CD4-positive, alpha-beta T cell (primary cell): Measurements from ENCODE around the gene FRMD3. TPM values are rescaled to one million over a fixed set of nuclear protein-coding genes. Genes with fewer than 3 reads are reported as not detected.
A peak's percentile ranks its signal among the peaks of the same experiment; 100 is the strongest.

Experiments
- ATAC-seq: fragments of 200-7000 bp; cut with Tn5 transposase; one replicate; pipeline ENCODE4 v1.10.0; 2022; ENCODE audit warnings: mild to moderate bottlenecking; ENCODE audit not compliant: poor library complexity
- CTCF ChIA-PET: fragments of 350-600 bp; sonication (Branson Sonifier 250); formaldehyde crosslinking; loops from one replicate; lab custom pipeline; 2021; ENCODE audit warnings: antibody characterized with exemption, inconsistent platforms; lab: Charles Lee
- POLR2A ChIA-PET: fragments of 350-600 bp; sonication (Branson Sonifier 250); formaldehyde crosslinking; loops from one replicate; lab custom pipeline; 2021; ENCODE audit warnings: antibody characterized with exemption, inconsistent platforms; lab: Charles Lee
- DNase-seq, 14 experiments: peaks; one replicate each; pipeline ENCODE4 v3.0.0-alpha.2; 2013 to 2020; ENCODE audit warnings: mixed read lengths in 2 of 14
- H3K27ac ChIP-seq, 2 donors: one replicate each; pipeline versions ENCODE4 v1.5.1 to v1.7.0; 2013; ENCODE audit warnings: low read length in 2 of 2, low read depth in 1 of 2, mild to moderate bottlenecking in 1 of 2
- H3K27me3 ChIP-seq, 2 experiments: 1 replicate in 1 of 2; 2 replicates in 1 of 2; pipeline versions ENCODE4 v1.6.1 to v1.7.0; 2013; ENCODE audit warnings: low read length in 2 of 2, control low read depth in 1 of 2, mild to moderate bottlenecking in 1 of 2, moderate library complexity in 1 of 2; ENCODE audit not compliant: insufficient read depth in 2 of 2, control insufficient read depth in 1 of 2
- H3K36me3 ChIP-seq: one replicate; pipeline ENCODE4 v1.6.1; 2013; ENCODE audit warnings: low read length, control low read depth; ENCODE audit not compliant: insufficient read depth
- H3K4me1 ChIP-seq: one replicate; pipeline ENCODE4 v1.6.1; 2013; ENCODE audit warnings: low read length, control low read depth; ENCODE audit not compliant: insufficient read depth
- H3K4me3 ChIP-seq: one replicate; pipeline ENCODE4 v1.5.1; 2013; ENCODE audit warnings: mild to moderate bottlenecking, low read length, moderate library complexity
- H3K9me3 ChIP-seq, 2 experiments: 1 replicate in 1 of 2; 2 replicates in 1 of 2; pipeline versions ENCODE4 v1.6.1 to v1.7.0; 2013; ENCODE audit warnings: low read length in 2 of 2, mild to moderate bottlenecking in 2 of 2, control low read depth in 1 of 2, moderate library complexity in 1 of 2; ENCODE audit not compliant: control insufficient read depth in 1 of 2, insufficient read depth in 1 of 2
- H3K27ac Mint-ChIP-seq: one replicate; pipeline ENCODE4 v1.8.0; 2020; ENCODE audit warnings: mixed read lengths
- H3K27me3 Mint-ChIP-seq: one replicate; pipeline ENCODE4 v1.8.0; 2021; ENCODE audit warnings: mixed read lengths
- H3K36me3 Mint-ChIP-seq: one replicate; pipeline ENCODE4 v1.8.0; 2021; ENCODE audit warnings: low read depth, mixed read lengths
- H3K4me1 Mint-ChIP-seq: one replicate; pipeline ENCODE4 v1.8.0; 2021; ENCODE audit warnings: low read depth, mixed read lengths
- H3K4me3 Mint-ChIP-seq: one replicate; pipeline ENCODE4 v1.8.0; 2020; ENCODE audit warnings: mild to moderate bottlenecking, mixed read lengths
- H3K9me3 Mint-ChIP-seq: one replicate; pipeline ENCODE4 v1.8.0; 2020; ENCODE audit warnings: mixed read lengths
- CTCF ChIP-seq: fragments of 200-600 bp; IDR thresholded peaks from one replicate; pipeline ENCODE4 v1.8.0; 2022; ENCODE audit warnings: antibody characterized with exemption, mild to moderate bottlenecking
- intact Hi-C, 2 experiments: fragments of 100-400 bp; cut with DNase I in 1 of 2; cut with micrococcal nuclease in 1 of 2; formaldehyde crosslinking; loops; one replicate each; pipeline versions ENCODE4 v1.15.1 to v1.9.0; 2023 to 2025; cut with DNase I, micrococcal nuclease
- polyA plus RNA-seq, 2 donors: library from polyadenylated mRNA; unstranded; fragments of 120-200 nt; gene quantifications; one replicate each; pipeline ENCODE4 v1.2.1, GENCODE V29; 2013
- total RNA-seq, 174 experiments: library from RNA in 2 of 174; stranded (reverse) in 2 of 174; gene quantifications; one replicate each; pipeline ENCODE4 v1.2.3 and lab custom pipeline; 2021 to 2026

Gene FRMD3
- total RNA-seq (1 to 10 TPM in 1 of 2 experiments, under 1 TPM in 1; 0.53 to 1.0 TPM), total RNA-seq (lab: John Stamatoyannopoulos, UW) (0 to 3.9 (median 1.1) reads per million in 172 experiments)
- polyA plus RNA-seq (2013, experiment 1 of 2), result 0.91 TPM
- 1.7 TPM for polyA plus RNA-seq (2013, experiment 2 of 2)

GRCh38 chr9:83538172-83538889, at the start of gene FRMD3:
Gene FRMD3 (minus strand): TSS chr9:83538401. CDS start chr9:83538231, 170 bp downstream.
- Histone ChIP-seq H3K4me3 (no peak within 1 kb of the TSS), H3K27ac (no peak within 1 kb of the TSS), H3K36me3 (no peaks in the 10 kb centered on the region), H3K4me1 (peaks cover 3% of the 10 kb centered on the region), H3K9me3 (peaks cover 0 to 9% of the 10 kb centered on the region in 2 experiments), H3K27me3 (peaks cover 18 to 26% of the 10 kb centered on the region in 2 experiments)
- peak in 3 of 14 experiments; percentile 1 to 56 (median 54) for DNase-seq
- no peak for TF ChIP-seq CTCF
- H3K4me1 Mint-ChIP-seq, result peaks cover 5% of the 10 kb centered on the region
- H3K4me3 Mint-ChIP-seq, result no peak within 1 kb of the TSS
- no peaks in the 10 kb centered on the region for H3K36me3 Mint-ChIP-seq
- H3K27ac Mint-ChIP-seq, result no peak within 1 kb of the TSS
- H3K9me3 Mint-ChIP-seq, result no peaks in the 10 kb centered on the region
- H3K27me3 Mint-ChIP-seq, result peaks cover 54% of the 10 kb centered on the region
- ChIA-PET CTCF (no interaction called here), POLR2A (no interaction called here)
- no peak for ATAC-seq
- intact Hi-C loops, result no loop called here

GRCh38 chr9:83584995-83585394, 46.8 kb upstream of the FRMD3 start:
- TF ChIP-seq CTCF, result no peak
- DNase-seq, result no peak
- ChIA-PET CTCF (no interaction called here), POLR2A (no interaction called here)
- Histone ChIP-seq H3K27ac (no peak overlapping the region), H3K4me3 (no peak overlapping the region), H3K9me3 (no peaks in the 10 kb centered on the region), H3K27me3 (no peaks in the 10 kb centered on the region), H3K36me3 (no peaks in the 10 kb centered on the region), H3K4me1 (no peaks in the 10 kb centered on the region)
- no peaks in the 10 kb centered on the region for H3K9me3 Mint-ChIP-seq
- no peaks in the 10 kb centered on the region for H3K27me3 Mint-ChIP-seq
- intact Hi-C loops, result loop anchor here in 1 of 2 experiments (5.0 kb wide), 1 partner anchor 327 kb away; no protein-coding TSS in a partner anchor
- no peak overlapping the region for H3K4me3 Mint-ChIP-seq
- peaks cover 10% of the 10 kb centered on the region for H3K36me3 Mint-ChIP-seq
- no peak for ATAC-seq
- no peak overlapping the region for H3K27ac Mint-ChIP-seq
- H3K4me1 Mint-ChIP-seq, result no peaks in the 10 kb centered on the region

GRCh38 chr9:83583151-83584014, 45.2 kb upstream of the FRMD3 start:
- H3K27me3 ChIP-seq, result no peaks in the 10 kb centered on the region
- peak; percentile 59 for ATAC-seq
- H3K27me3 Mint-ChIP-seq, result no peaks in the 10 kb centered on the region
- H3K4me1 Mint-ChIP-seq, result no peaks in the 10 kb centered on the region
- TF ChIP-seq CTCF, result peak; percentile 53
- H3K36me3 ChIP-seq, result no peaks in the 10 kb centered on the region
- no peaks in the 10 kb centered on the region for H3K9me3 ChIP-seq
- intact Hi-C loops, result loop anchor here (1.0 to 5.0 kb wide), 2 partner anchors 66 to 329 kb away; no protein-coding TSS in a partner anchor
- no peak overlapping the region for H3K27ac Mint-ChIP-seq
- H3K4me3 ChIP-seq, result no peak overlapping the region
- H3K36me3 Mint-ChIP-seq, result peaks cover 23% of the 10 kb centered on the region
- peaks cover 7% of the 10 kb centered on the region for H3K9me3 Mint-ChIP-seq
- H3K27ac ChIP-seq, result no peak overlapping the region
- ChIA-PET POLR2A (no interaction called here), CTCF (no interaction called here)
- H3K4me3 Mint-ChIP-seq, result no peak overlapping the region
- peak in 7 of 14 experiments; percentile 1 to 58 (median 29) for DNase-seq
- H3K4me1 ChIP-seq, result no peaks in the 10 kb centered on the region
